ENCODE measurements around the gene PLPP1.
"Not testable (repeated sequence)": the region's sequence is repeated elsewhere in the genome, so short reads cannot be mapped to it uniquely, and the experiment has no call there.

The PLPP1 gene

DNA sequence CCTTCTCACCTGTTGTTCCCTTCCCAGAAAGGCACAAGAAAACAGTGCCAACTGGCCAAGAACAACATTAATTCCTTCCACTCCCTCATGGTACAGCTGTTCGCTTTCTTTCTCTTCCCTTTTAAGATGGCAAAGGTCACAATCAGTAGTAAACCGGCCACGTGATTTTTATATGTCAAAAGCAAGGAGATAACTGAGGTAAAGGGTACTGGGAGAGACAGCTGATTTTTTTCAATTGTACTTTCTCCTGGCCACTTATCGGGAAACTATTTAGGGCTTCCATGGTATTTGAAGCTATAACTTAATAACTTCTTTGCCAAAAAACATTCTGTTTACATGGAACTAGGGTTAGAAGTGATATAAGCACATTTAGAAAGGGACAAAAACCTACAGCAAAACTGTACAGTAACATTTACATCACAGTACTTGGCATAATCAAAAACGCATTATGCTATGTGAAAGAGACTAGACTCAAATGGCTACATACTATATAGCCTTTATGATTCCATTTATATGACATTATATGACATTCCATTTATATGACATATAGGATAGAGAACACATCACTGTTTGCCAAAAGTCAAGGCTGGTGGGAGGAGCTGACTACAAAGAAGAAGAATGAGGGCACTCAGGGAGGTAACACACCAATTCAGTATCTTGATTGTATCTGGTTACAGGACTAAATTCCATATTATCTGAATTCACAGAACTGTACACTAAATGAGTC lies 24.8 kb downstream of the PLPP1 start:
- TF ChIP-seq, protein P1, sequence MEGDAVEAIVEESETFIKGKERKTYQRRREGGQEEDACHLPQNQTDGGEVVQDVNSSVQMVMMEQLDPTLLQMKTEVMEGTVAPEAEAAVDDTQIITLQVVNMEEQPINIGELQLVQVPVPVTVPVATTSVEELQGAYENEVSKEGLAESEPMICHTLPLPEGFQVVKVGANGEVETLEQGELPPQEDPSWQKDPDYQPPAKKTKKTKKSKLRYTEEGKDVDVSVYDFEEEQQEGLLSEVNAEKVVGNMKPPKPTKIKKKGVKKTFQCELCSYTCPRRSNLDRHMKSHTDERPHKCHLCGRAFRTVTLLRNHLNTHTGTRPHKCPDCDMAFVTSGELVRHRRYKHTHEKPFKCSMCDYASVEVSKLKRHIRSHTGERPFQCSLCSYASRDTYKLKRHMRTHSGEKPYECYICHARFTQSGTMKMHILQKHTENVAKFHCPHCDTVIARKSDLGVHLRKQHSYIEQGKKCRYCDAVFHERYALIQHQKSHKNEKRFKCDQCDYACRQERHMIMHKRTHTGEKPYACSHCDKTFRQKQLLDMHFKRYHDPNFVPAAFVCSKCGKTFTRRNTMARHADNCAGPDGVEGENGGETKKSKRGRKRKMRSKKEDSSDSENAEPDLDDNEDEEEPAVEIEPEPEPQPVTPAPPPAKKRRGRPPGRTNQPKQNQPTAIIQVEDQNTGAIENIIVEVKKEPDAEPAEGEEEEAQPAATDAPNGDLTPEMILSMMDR (IDR thresholded peaks at IDR 0.05; ENCODE audit: low read depth, low read length), result no peak
- no peak overlapping the region for H3K4me3 ChIP-seq (replicated peaks in 1 of 2; ENCODE audit: low read depth in 2 of 2, low read length in 2 of 2)
- peak; percentile 35 to 67 for DNase-seq (ENCODE audit: low read depth in 2 of 2)

- TF ChIP-seq, protein P1 (IDR thresholded peaks at IDR 0.05; ENCODE audit: low read depth, low read length), result no peak
- no peak for DNase-seq (ENCODE audit: low read depth in 2 of 2)
- H3K4me3 ChIP-seq (replicated peaks in 1 of 2; ENCODE audit: low read depth in 2 of 2, low read length in 2 of 2), result no peak overlapping the region
These were observed 25.7 kb downstream of the PLPP1 start for GRCh38 chr5:55509097-55509496.

GRCh38 chr5:55507574-55507973 lies 27.2 kb downstream of the PLPP1 start:
- TF ChIP-seq, protein P1 (IDR thresholded peaks at IDR 0.05; ENCODE audit: low read depth, low read length), result no peak
- no peak for DNase-seq (ENCODE audit: low read depth in 2 of 2)
- H3K4me3 ChIP-seq (replicated peaks in 1 of 2; ENCODE audit: low read depth in 2 of 2, low read length in 2 of 2), result no peak overlapping the region

- not testable (repeated sequence) for H3K4me3 ChIP-seq (replicated peaks in 1 of 2; ENCODE audit: low read depth in 2 of 2, low read length in 2 of 2); DNase-seq (ENCODE audit: low read depth in 2 of 2)
These were observed 29.1 kb downstream of the PLPP1 start for GRCh38 chr5:55505711-55506110.

GRCh38 chr5:55503917-55504316 lies 30.8 kb downstream of the PLPP1 start:
- H3K4me3 ChIP-seq (replicated peaks in 1 of 2; ENCODE audit: low read depth in 2 of 2, low read length in 2 of 2); DNase-seq (ENCODE audit: low read depth in 2 of 2): not testable (repeated sequence)

- no peak for DNase-seq (ENCODE audit: low read depth in 2 of 2)
- TF ChIP-seq, protein P1 (IDR thresholded peaks at IDR 0.05; ENCODE audit: low read depth, low read length), result no peak
- H3K4me3 ChIP-seq (replicated peaks in 1 of 2; ENCODE audit: low read depth in 2 of 2, low read length in 2 of 2), result no peak overlapping the region
These were observed 32.0 kb downstream of the PLPP1 start for GRCh38 chr5:55502759-55503158.

GRCh38 chr5:55498457-55498856 lies 36.3 kb downstream of the PLPP1 start:
- TF ChIP-seq, protein P1 (IDR thresholded peaks at IDR 0.05; ENCODE audit: low read depth, low read length), result no peak
- no peak for DNase-seq (ENCODE audit: low read depth in 2 of 2)

DNA sequence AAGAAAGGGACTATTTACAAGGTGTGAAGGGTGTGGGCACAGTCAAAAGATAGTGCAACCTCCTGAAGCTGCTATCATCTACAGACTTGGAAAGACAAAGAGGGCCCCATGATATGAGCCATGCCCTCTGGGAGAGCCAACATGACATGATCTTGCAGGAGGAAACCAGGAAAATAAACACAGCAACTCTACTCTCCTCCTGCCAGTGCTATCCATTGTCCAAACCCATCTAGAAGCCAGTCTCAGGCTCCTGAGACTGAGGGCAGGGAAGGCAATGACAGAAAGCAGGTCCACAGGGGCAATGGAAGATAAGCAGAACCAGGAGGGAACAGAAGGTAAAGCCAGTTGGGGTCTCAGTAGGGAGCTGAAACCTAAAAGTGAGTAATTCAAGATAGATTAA lies 37.1 kb downstream of the PLPP1 start:
- no peak overlapping the region for H3K4me3 ChIP-seq (replicated peaks in 1 of 2; ENCODE audit: low read depth in 2 of 2, low read length in 2 of 2)
- no peak for DNase-seq (ENCODE audit: low read depth in 2 of 2)
- TF ChIP-seq, protein P1 (IDR thresholded peaks at IDR 0.05; ENCODE audit: low read depth, low read length), result no peak

More at GRCh38 chr5:55498457-55498856, 36.3 kb downstream of the PLPP1 start:
- no peak overlapping the region for H3K4me3 ChIP-seq (replicated peaks in 1 of 2; ENCODE audit: low read depth in 2 of 2, low read length in 2 of 2)
